Tibial artery (tissue), 4 donors: ENCODE measurements around the gene MSRB1.

Experiments
- DNase-seq, 2 donors: peaks; one replicate each; pipeline ENCODE4 v3.0.0-alpha.2; 2019
- H3K27ac ChIP-seq, 2 donors: fragments of 200-600 bp; sonication (generic) in 1 of 2; 1 replicate in 1 of 2; 2 replicates in 1 of 2; pipeline ENCODE4 v1.5.1; 2018 to 2019; ENCODE audit warnings: mild to moderate bottlenecking in 1 of 2
- H3K27me3 ChIP-seq, 2 donors: fragments of 200-600 bp; sonication (generic) in 1 of 2; one replicate each; pipeline versions ENCODE4 v1.5.1 to v1.6.0; 2016 to 2019
- H3K36me3 ChIP-seq, 3 donors: fragments of 200-600 bp; sonication (generic) in 2 of 3; one replicate each; pipeline ENCODE4 v1.5.1; 2016 to 2019; ENCODE audit warnings: mild to moderate bottlenecking in 2 of 3
- H3K4me1 ChIP-seq, 4 donors: fragments of 200-600 bp; sonication (generic) in 2 of 4; 1 replicate in 3 of 4; 2 replicates in 1 of 4; pipeline ENCODE4 v1.5.1; 2016 to 2019
- H3K4me3 ChIP-seq, 2 donors: fragments of 200-600 bp; sonication (generic) in 1 of 2; 1 replicate in 1 of 2; 2 replicates in 1 of 2; pipeline ENCODE4 v1.5.1; 2018 to 2019; ENCODE audit warnings: mild to moderate bottlenecking in 2 of 2
- H3K9me3 ChIP-seq, 3 donors: fragments of 200-600 bp; sonication (generic) in 1 of 3; one replicate each; pipeline ENCODE4 v1.5.1; 2016 to 2019
- intact Hi-C: fragments of 100-400 bp; cut with DNase I; formaldehyde crosslinking; loops from one replicate; pipeline ENCODE4 v1.15.0; 2023; ENCODE audit warnings: low total_unique reads
- TF ChIP-seq, protein P1 (sequence below), 2 experiments: fragments of 200-600 bp in 1 of 2; fragments of 450-650 bp in 1 of 2; IDR thresholded peaks; one replicate each; pipeline ENCODE4 v1.5.1; 2017 to 2019; ENCODE audit warnings: antibody characterized with exemption in 2 of 2, mild to moderate bottlenecking in 1 of 2, moderate library complexity in 1 of 2

Gene MSRB1

DNA sequence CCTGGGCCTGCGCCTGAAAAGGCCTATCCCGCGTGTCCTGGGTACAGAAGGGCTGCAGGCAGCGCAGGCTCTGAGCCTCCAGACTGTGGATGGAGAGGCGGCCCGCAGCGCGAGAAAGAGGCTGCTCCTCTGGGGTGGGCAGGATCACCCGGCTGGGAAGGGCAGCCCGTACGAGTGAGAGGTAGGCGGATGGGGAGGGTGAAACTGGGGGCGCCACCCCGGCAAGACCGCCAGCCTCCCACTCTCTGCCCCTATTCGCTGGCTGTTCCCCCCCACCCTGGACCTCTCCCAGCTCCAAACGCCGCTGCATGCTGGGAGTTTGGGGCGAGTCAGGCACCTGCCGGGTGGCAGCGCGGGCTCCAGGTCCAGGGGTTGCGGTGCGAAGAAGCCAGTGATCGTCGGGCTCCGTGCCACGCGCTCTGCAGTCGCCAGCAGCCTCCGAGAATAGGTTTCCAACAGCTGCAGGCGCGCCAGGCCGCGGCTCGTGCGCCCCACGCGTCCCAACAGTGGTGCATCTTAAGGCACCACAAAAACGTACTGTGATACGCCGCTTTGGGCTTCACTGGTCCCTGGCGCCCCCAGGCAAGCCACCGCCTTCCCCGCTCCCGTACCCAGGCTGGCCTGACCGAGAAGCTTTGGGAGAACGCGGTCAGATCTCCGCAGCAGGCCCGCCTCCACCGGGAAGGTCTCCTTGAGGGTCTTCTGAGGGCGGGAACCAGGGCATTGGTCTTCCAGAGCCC, 37.2 kb upstream of the MSRB1 start:
- Histone ChIP-seq H3K36me3 (peaks cover 35 to 41% (median 39%) of the 10 kb centered on the region in 3 donors), H3K4me1 (peaks cover 8 to 45% (median 23%) of the 10 kb centered on the region in 4 donors), H3K9me3 (no peaks in the 10 kb centered on the region), H3K27ac (no peak overlapping the region), H3K4me3 (no peak overlapping the region), H3K27me3 (peaks cover 0 to 67% of the 10 kb centered on the region in 2 donors)
- TF ChIP-seq, protein P1, sequence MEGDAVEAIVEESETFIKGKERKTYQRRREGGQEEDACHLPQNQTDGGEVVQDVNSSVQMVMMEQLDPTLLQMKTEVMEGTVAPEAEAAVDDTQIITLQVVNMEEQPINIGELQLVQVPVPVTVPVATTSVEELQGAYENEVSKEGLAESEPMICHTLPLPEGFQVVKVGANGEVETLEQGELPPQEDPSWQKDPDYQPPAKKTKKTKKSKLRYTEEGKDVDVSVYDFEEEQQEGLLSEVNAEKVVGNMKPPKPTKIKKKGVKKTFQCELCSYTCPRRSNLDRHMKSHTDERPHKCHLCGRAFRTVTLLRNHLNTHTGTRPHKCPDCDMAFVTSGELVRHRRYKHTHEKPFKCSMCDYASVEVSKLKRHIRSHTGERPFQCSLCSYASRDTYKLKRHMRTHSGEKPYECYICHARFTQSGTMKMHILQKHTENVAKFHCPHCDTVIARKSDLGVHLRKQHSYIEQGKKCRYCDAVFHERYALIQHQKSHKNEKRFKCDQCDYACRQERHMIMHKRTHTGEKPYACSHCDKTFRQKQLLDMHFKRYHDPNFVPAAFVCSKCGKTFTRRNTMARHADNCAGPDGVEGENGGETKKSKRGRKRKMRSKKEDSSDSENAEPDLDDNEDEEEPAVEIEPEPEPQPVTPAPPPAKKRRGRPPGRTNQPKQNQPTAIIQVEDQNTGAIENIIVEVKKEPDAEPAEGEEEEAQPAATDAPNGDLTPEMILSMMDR (IDR thresholded peaks at IDR 0.05): no peak
- DNase-seq: no peak
- intact Hi-C loops: no loop called here

DNA sequence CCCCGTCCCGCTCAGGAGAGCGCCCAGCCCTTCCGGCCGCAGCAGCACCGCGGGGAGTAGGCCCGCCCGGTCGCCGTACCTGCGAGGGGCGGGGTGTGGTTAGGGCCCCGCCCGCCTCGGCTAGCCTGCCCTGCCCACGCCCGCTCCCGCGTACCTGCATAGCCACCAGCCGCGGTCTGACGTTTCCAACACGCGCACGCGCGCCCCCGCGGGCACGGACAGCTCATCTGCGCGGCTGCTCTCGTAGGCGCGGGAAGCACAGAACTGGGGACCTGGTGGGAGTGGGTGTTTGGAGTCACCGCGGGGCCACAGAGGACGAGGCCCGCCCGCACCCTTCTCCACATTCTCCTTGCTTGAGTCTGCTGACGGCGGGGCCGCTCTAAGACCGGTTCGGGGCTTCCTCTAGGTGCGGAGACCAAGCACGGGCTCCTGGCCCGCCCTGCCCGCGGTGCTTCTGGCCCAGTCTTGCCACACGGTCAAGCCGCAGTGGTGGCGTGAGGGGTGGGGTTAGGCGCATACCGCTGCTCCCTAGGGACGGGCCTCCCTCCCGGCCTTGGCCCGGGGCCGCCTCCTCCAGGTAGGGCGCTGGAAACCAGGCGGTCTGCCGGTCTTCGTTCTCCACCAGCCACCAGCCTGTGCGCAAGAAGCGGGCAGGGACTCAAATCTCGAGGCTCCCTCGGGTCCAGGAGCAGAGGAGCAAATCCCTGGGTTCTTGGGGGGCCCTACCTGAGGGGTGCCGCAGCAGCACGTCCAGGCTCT, 36.5 kb upstream of the MSRB1 start:
- H3K36me3 ChIP-seq: peaks cover 43 to 49% (median 46%) of the 10 kb centered on the region in 3 donors
- TF ChIP-seq, protein P1 (IDR thresholded peaks at IDR 0.05): no peak
- H3K4me1 ChIP-seq: peaks cover 6 to 37% (median 16%) of the 10 kb centered on the region in 4 donors
- H3K4me3 ChIP-seq: no peak overlapping the region
- intact Hi-C loops: no loop called here
- no peak for DNase-seq
- peaks cover 0 to 74% of the 10 kb centered on the region in 2 donors for H3K27me3 ChIP-seq
- no peaks in the 10 kb centered on the region for H3K9me3 ChIP-seq
- H3K27ac ChIP-seq: no peak overlapping the region

DNA sequence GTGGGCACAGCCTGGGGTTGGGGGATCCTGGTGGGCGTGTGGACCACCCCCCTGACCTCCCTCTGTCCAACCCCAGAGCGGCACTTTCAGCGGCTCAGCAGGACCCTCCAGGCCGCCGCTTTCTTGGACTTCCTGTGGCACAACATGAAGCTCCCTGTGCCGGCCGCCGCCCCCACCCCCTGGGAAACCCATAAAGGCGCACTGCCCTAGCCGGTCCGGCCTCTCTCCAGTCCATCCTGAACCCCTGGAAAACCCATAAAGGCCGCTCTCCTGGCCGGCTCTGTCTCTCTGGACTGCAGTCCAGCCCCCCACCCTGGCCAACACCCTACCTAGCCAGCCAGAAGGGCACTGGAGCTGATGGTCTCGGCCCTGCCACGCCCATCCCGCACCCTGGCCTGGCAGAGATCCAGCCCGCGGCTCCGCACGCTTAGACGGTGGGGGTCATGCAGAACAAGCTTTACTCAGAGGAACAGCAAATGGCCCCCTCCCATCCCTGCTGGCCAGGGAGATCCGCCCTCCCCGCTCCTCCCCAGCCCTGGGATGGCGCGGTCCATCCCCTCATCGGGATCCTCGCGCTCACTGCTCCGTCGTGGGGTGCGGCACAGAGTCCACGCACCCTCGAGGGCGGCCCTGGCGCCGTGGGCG, 35.6 kb upstream of the MSRB1 start:
- H3K36me3 ChIP-seq: peaks cover 50 to 55% (median 52%) of the 10 kb centered on the region in 3 donors
- no peak overlapping the region for H3K4me3 ChIP-seq
- H3K9me3 ChIP-seq: no peaks in the 10 kb centered on the region
- intact Hi-C loops: no loop called here
- H3K27me3 ChIP-seq: peaks cover 0 to 83% of the 10 kb centered on the region in 2 donors
- no peak for DNase-seq
- peaks cover 7 to 40% (median 17%) of the 10 kb centered on the region in 4 donors for H3K4me1 ChIP-seq
- TF ChIP-seq, protein P1 (IDR thresholded peaks at IDR 0.05): no peak
- H3K27ac ChIP-seq: no peak overlapping the region

DNA sequence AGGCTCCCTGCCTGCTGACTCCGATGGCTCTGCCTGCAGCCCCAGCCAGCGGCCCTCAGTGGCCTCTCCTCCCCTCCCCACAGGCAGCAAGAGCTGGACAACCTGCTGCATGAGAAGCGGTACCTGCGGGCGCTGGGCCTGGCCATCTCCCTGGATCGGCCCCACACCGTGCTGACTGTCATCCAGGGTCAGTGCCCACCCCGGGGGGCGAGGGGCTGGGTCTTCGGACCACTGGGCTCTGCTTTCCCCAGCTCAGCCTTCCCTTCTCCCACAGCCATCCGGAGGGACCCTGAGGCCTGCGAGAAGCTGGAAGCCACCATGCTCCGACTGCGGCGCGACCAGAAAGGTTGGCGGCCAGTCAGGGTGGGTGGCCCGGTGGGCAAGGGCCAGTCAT, 34.9 kb upstream of the MSRB1 start:
- DNase-seq: no peak
- TF ChIP-seq, protein P1 (IDR thresholded peaks at IDR 0.05): no peak
- Histone ChIP-seq H3K27me3 (peaks cover 0 to 85% of the 10 kb centered on the region in 2 donors), H3K4me1 (peaks cover 0 to 40% (median 20%) of the 10 kb centered on the region in 4 donors), H3K9me3 (no peaks in the 10 kb centered on the region), H3K36me3 (peaks cover 50 to 55% (median 52%) of the 10 kb centered on the region in 3 donors), H3K4me3 (no peak overlapping the region), H3K27ac (no peak overlapping the region)
- intact Hi-C loops: no loop called here

DNA sequence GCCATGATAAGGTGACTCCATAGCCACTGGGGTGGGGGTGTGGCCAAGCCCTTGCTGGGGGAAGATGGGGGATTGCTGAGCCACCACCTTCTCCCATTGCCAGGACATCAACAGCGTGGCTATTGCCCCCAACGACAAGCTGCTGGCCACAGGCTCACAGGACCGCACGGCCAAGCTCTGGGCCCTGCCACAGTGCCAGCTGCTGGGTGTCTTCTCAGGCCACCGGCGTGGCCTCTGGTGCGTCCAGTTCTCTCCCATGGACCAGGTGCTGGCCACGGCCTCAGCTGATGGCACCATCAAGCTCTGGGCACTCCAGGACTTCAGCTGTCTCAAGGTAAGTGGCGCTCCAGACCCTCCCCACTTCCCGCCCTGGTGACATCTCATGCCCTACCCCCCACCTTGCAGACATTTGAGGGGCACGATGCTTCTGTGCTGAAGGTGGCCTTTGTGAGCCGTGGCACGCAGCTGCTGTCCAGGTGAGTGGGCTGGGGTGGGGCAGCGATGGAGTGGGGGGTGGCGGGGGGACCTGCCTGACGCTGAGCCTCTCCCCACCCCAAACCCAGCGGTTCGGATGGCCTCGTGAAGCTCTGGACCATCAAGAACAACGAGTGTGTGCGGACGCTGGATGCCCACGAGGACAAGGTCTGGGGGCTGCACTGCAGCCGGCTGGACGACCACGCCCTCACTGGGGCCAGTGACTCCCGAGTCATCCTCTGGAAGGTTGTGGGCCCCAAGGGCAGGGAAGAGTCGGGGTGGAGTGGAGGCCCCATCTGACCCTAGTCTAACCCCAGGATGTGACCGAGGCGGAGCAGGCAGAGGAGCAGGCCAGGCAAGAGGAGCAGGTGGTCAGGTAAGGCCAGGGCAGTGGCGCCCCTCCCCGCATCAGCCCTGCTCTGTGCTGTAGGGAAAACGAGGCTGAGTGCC, 34.2 kb upstream of the MSRB1 start:
- intact Hi-C loops: no loop called here
- Histone ChIP-seq H3K27me3 (peaks cover 0 to 85% of the 10 kb centered on the region in 2 donors), H3K9me3 (no peaks in the 10 kb centered on the region), H3K4me3 (no peak overlapping the region), H3K4me1 (peaks cover 0 to 47% (median 27%) of the 10 kb centered on the region in 4 donors), H3K36me3 (peaks cover 50 to 55% (median 52%) of the 10 kb centered on the region in 3 donors), H3K27ac (no peak overlapping the region)
- no peak for DNase-seq
- TF ChIP-seq, protein P1 (IDR thresholded peaks at IDR 0.05): no peak
